Measurements from ENCODE around the gene UBR4.

Gene UBR4

GRCh38 chr1:19087737-19088594 is 122.1 kb downstream of the UBR4 start:
- DNase-seq = no peak

- DNase-seq = no peak
Observed at GRCh38 chr1:19087017-19087736, 122.9 kb downstream of the UBR4 start.

DNA sequence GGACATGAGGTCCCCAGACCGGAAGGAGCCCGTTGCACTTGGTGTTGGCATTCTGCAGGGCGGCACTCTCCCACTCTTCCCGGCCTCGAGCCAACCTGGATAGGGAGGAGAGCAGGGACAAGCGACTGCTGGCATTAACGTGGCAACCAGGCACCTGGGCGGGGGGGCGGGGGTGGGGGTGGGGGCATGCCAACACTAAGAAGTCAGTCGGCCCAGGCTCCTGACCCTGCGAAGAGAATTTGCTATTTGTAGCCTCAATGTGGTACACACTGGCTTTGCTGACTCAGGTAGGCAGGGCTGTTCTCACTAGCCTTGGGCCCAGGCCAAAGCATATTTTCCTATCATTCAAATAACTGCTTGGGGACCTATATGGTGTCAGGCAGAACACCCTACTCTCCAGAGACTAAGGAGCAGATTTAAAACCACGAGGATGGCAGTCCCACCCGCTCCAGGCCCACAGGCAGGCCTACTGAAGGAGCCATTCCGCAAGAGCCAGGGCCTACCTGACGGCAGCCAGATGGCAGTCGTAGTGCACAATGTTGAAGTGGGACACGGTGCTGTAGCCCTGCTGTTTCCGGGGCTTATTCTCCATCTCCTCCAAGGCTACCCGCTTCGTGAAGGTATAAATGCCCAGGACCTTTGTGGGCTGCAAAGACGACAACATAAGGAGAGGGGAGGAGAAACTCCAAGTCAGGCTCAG is 123.7 kb downstream of the UBR4 start:
- DNase-seq = no peak

DNA sequence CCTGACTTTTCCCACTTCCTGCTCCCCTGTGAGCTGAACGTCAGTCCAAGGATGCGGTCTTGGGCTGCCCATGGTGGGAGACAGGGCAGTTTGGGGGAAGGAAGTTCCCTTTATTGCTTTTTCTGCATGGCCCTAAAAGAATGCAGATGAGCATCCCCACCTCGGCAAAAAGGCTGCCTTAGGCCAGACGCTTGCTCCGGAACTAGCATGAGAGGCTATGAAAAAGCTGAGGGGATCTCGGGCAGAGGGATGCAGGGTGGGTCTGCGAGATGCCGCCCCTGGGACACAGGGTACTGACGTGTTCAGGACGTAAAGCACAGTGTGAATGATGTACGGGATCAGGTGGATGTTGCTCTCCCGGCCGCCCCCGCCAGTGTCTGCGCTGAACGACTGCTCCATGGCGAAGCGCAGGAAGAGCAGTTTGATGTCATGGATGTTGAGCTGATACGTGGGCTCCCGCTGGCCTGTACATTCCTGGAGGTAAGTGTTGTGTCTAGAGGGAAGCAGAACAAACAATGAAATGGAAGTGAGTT is 125.8 kb downstream of the UBR4 start:
- no peak for DNase-seq

- DNase-seq = no peak
Observed at GRCh38 chr1:19083081-19083480, 127.0 kb downstream of the UBR4 start.

- DNase-seq = no peak
Observed at GRCh38 chr1:19081218-19081893, 128.7 kb downstream of the UBR4 start.

GRCh38 chr1:19080721-19081120 is 129.3 kb downstream of the UBR4 start:
- DNase-seq = no peak

- no peak for DNase-seq
Observed at GRCh38 chr1:19079541-19080472, 130.3 kb downstream of the UBR4 start.

DNA sequence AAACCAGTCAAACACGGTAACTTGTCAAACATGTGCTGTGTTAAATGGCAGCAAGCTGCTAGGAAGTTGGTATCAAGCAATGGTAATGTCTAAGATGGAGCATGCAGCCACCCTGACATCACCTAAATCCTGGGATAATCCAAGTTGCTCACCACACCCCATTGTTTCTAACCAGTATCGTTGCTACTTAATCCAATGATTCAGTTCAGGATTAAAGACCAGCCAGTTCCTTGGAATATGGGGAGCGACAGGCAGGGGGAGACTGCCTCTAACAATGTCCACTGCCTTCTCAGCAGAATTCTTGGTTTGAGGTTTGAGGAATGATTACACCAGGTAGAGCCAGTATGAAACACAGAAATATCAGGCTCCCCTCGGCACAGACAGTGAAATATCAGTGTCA is 131.5 kb downstream of the UBR4 start:
- no peak for DNase-seq

- no peak for DNase-seq
Observed at GRCh38 chr1:19076841-19077616, 133.0 kb downstream of the UBR4 start.

DNA sequence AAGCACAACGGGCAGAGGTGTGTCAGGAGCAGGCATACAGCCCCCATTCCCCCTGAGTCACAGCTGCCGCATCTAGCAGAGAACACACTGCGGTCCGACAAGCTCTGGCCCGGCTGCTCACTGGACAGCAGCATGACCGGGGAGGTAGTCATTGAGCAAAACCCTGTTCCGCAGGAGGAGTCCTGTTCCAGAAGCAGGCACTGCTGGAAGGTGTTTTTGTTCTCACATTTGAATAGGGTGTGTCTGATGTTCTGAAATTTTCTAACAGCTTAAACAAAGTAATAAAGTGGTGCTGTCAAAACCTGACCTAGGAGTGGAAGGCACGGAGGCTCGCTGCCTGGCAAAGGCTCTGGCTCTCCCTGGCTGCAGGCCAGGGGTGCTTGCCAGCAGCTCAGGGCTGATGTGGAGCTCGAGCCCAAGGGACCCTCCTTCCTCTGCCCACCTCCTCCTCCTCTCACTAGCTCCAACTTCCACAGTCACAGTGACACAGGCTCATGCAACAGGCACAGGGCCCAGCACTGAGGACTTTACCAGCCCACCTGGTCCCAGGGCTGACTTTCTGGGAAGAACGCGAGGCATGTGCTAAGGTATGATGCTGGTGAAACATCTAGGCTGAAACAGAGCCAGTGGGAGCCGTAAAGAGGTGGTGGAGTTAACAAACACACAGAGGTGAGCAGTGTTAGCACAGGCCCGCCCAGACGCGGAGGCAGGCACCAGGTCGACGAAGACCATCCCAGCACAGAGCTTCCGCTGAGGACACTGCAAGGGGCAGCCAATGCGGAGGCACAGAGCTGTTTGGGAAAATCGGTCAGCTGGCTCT is 135.0 kb downstream of the UBR4 start:
- no peak for DNase-seq

- DNase-seq = no peak
Observed at GRCh38 chr1:19074361-19074901, 135.6 kb downstream of the UBR4 start.

DNA sequence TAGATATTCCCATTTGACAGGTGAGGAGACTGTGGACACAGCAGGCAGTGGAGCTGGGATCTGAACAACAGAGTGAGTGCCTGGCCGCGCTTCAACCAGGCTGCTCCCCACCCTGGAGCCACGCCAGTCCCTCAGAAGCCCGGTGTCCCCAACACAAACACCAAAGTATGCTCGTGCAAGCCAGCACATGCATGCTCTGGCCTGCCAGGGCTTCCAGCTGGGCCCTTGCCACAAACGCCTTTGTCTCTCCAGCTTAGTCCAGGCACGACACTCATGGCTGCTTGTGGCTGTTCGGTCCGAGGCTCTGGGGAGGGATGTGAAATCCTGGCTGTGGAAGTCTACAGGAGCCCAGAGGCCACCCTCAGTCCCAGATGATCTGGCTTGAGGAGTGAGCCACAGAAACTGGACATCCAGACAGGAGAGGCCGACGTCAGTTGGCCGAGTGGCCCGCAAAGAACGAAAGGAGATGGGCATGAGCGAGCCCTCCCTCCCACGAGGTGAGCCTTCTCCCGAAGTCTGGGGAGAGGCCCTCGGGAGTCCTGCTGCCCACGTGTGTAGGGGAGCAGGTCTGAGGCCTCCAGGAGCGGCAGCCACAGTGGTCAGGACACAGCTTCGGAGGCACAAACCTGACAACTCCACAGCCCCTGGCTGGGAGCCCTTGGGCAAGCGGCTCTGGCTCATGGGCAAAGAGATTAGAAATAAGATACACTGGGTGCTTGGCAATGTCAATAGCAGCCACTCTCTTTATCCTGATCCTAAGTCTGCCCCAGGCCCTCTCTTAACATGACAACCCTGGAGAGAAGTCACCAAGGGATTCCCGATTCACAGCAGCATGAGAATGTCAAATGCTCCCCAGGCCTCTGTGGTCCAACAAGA is 136.5 kb downstream of the UBR4 start:
- no peak for DNase-seq

DNA sequence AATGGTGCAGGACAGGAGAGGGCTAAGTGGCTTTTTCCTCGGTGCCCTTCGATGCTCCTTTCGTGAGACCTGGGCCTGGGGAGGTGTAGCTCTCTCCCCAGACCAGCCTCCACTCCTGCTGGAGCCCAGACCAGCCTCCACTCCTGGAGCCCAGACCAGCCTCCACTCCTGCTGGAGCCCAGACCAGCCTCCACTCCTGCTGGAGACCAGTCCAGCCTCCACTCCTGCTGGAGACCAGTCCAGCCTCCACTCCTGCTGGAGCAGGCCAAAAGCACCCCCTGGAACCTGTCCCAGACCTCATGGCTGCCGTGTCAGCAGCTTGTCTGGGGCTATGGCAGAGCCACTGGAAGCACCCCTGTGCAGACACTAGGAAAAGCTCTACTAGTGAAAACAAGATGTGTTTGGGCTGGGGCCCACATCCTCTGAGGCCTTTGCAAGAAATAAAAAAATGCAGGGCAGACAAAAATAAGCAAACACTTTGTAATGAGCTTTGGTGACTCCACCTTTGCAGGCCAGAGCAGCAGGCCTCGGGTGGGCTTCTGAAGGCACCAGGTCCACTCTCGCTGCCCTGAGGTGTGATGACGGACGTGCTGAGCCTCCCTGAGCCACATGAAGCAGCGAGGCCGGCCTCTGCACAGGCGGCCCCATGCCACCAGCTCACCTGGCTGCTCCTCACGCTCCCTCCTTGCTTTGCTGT is 137.6 kb downstream of the UBR4 start:
- DNase-seq = no peak

DNA sequence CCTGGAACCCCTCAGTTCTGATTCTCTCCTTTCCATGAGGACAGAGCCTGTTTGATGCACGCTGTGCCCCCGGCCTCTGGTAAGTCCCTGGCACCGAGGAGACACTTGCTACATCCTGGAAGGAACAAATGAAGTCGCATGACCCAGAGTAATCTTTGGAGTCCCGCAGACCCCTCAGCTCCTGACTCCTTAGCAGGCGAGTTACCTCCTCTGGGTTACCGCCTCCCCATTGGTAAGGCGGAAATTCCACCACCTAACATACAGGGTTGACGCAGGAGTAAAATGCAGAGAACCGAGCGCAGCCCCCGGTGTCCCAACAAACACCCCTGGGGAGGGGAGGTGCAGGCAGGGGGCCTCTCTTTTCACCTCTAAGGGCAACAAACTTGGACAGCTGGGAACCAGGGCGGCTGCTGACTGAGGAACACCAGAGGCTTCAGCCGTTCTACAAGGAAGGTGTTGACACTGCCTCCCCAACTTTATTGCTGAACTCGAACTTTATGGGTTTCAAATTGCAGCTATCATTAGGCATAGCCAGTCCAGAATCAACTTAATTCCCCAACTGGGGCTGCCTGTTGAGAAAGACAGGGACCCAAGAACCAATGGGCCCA is 138.3 kb downstream of the UBR4 start:
- no peak for DNase-seq

GRCh38 chr1:19070891-19071621 is 139.0 kb downstream of the UBR4 start:
- DNase-seq = no peak

GRCh38 chr1:19070197-19070651 is 139.8 kb downstream of the UBR4 start:
- DNase-seq = no peak

Measured in GOT3 (cell line).